Endothelial cell of umbilical vein (primary cell): ENCODE results near the gene SUFU. TPM values are rescaled to one million over a fixed set of nuclear protein-coding genes. Genes with fewer than 3 reads are reported as not detected.

Experiments used
- BruUV-seq: library from RNA; stranded (reverse); fragments of 400-500 nt; replicated peaks from 2 replicates; lab custom pipeline; 2021; lab: Mats Ljungman, UMichigan
- CTCF ChIA-PET: fragments of 300-600, 350-600 bp; sonication (Branson Sonifier 250); formaldehyde crosslinking; loops from one replicate; lab custom pipeline; 2021; ENCODE audit warnings: antibody characterized with exemption, inconsistent platforms; lab: Charles Lee
- POLR2A ChIA-PET: fragments of 300-600, 350-600 bp; sonication (Branson Sonifier 250); formaldehyde crosslinking; loops from one replicate; lab custom pipeline; 2021; ENCODE audit warnings: antibody characterized with exemption, inconsistent platforms; lab: Charles Lee
- DNase-seq: peaks from one replicate; pipeline ENCODE4 v3.0.0-alpha.2; 2011; ENCODE audit warnings: low read depth, low spot score
- FAIRE-seq: peaks from 2 replicates; lab custom pipeline; 2011; peaks lifted over from hg19 to GRCh38; lab: Jason Lieb, UNC
- H2AFZ ChIP-seq: 2 replicates; pipeline ENCODE4 v1.6.0; 2012; ENCODE audit warnings: low read depth, low read length, control low read depth, inconsistent platforms
- H3K27ac ChIP-seq: 2 replicates; pipeline ENCODE4 v1.5.1; 2011; ENCODE audit warnings: low read depth, mild to moderate bottlenecking, control low read depth, low read length, moderate library complexity; ENCODE audit not compliant: insufficient read depth
- H3K27me3 ChIP-seq, 2 experiments: 2 replicates each; pipeline versions ENCODE4 v1.6.0 to v1.6.1; 2011; ENCODE audit warnings: low read length in 2 of 2, mixed read lengths in 1 of 2; ENCODE audit not compliant: control insufficient read depth in 2 of 2, insufficient read depth in 2 of 2
- H3K36me3 ChIP-seq, 2 experiments: 2 replicates in 1 of 2; 3 replicates in 1 of 2; pipeline ENCODE4 v1.5.1; 2011; ENCODE audit warnings: low read length in 2 of 2, mild to moderate bottlenecking in 1 of 2, moderate library complexity in 1 of 2; ENCODE audit not compliant: control insufficient read depth in 2 of 2, insufficient read depth in 2 of 2; ENCODE audit errors: extremely low read depth in 1 of 2
- H3K4me1 ChIP-seq: 3 replicates; pipeline ENCODE4 v1.5.1; 2011; ENCODE audit warnings: mild to moderate bottlenecking, low read length; ENCODE audit not compliant: control insufficient read depth, insufficient read depth; ENCODE audit errors: extremely low read depth
- H3K4me2 ChIP-seq: 2 replicates; pipeline ENCODE4 v1.6.1; 2011; ENCODE audit warnings: low read length, control low read depth, mixed read lengths; ENCODE audit not compliant: insufficient read depth
- H3K4me3 ChIP-seq, 3 experiments: fragments of 200-600 bp in 1 of 3; sonication (generic), shearing (Covaris generic) in 1 of 3; replicated peaks in 1 of 3; 2 replicates each; pipeline ENCODE4 v1.5.1; 2011 to 2016; ENCODE audit warnings: control low read depth in 3 of 3, low read length in 3 of 3, mild to moderate bottlenecking in 2 of 3, inconsistent platforms in 1 of 3, low read depth in 1 of 3, moderate library complexity in 1 of 3; ENCODE audit not compliant: insufficient read depth in 1 of 3
- H3K79me2 ChIP-seq: 2 replicates; pipeline ENCODE4 v1.6.0; 2012; ENCODE audit warnings: low read length, inconsistent platforms; ENCODE audit not compliant: control insufficient read depth, insufficient read depth
- H3K9ac ChIP-seq: replicated peaks from 2 replicates; pipeline ENCODE3; 2011; ENCODE audit warnings: low read length, control low read depth; ENCODE audit not compliant: insufficient read depth; ENCODE audit errors: extremely low read depth
- H3K9me1 ChIP-seq: replicated peaks from 3 replicates; pipeline ENCODE4 v1.6.0; 2011; ENCODE audit warnings: mild to moderate bottlenecking, low read length; ENCODE audit not compliant: control insufficient read depth, insufficient read depth; ENCODE audit errors: extremely low read depth
- H3K9me3 ChIP-seq: replicated peaks from 2 replicates; pipeline ENCODE4 v1.5.1; 2012; ENCODE audit warnings: low read length, inconsistent platforms; ENCODE audit not compliant: control insufficient read depth, insufficient read depth
- H4K20me1 ChIP-seq: replicated peaks from 2 replicates; pipeline ENCODE3; 2011; ENCODE audit warnings: mild to moderate bottlenecking, low read length; ENCODE audit not compliant: control insufficient read depth, insufficient read depth; ENCODE audit errors: extremely low read depth
- EZH2 ChIP-seq: IDR thresholded peaks from 2 replicates; pipeline ENCODE4 v1.6.1; 2012; ENCODE audit warnings: borderline replicate concordance, low read depth, mild to moderate bottlenecking, moderate library complexity, low read length, inconsistent platforms; ENCODE audit not compliant: severe bottlenecking
- FOS ChIP-seq: IDR thresholded peaks from 2 replicates; pipeline ENCODE4 v1.6.1; 2011; ENCODE audit warnings: mild to moderate bottlenecking, low read length, moderate library complexity, borderline replicate concordance; ENCODE audit not compliant: insufficient read depth
- GATA2 ChIP-seq: IDR thresholded peaks from 2 replicates; pipeline ENCODE4 v1.7.0; 2011; ENCODE audit warnings: low read depth, mild to moderate bottlenecking, moderate library complexity, mixed read lengths, low read length; ENCODE audit not compliant: insufficient read length, insufficient read depth
- JUN ChIP-seq: IDR thresholded peaks from 2 replicates; pipeline ENCODE4 v1.6.1; 2011; ENCODE audit warnings: borderline replicate concordance, low read depth; ENCODE audit not compliant: insufficient read length, insufficient read depth
- MYC ChIP-seq: IDR thresholded peaks from one replicate; pipeline ENCODE4 v1.6.1; 2011; ENCODE audit warnings: mild to moderate bottlenecking, low read depth, low read length
- POLR2A ChIP-seq: IDR thresholded peaks from 2 replicates; pipeline ENCODE4 v1.6.1; 2012; ENCODE audit warnings: low read depth, mild to moderate bottlenecking, control low read depth, low read length
- POLR2AphosphoS5 ChIP-seq: IDR thresholded peaks from 2 replicates; pipeline ENCODE4 v1.6.1; 2012; ENCODE audit warnings: low read depth, mild to moderate bottlenecking, control low read depth, low read length, moderate library complexity; ENCODE audit not compliant: insufficient read depth
- dilution Hi-C: fragments of 300-500 bp; cut with MboI; formaldehyde crosslinking; loops from one replicate; pipeline ENCODE4 v1.15.0; 2019; ENCODE audit warnings: low sequenced_read_pairs; ENCODE audit not compliant: extremely low pct_ligation_motif_present
- intact Hi-C: fragments of 100-400 bp; cut with micrococcal nuclease; formaldehyde crosslinking; loops from one replicate; pipeline ENCODE4 v1.10.0; 2022
- polyA plus RNA-seq, 4 experiments: library from polyadenylated mRNA; depleted of rRNA in 3 of 4; stranded (reverse) in 3 of 4; unstranded in 1 of 4; fragments of >200 nt; gene quantifications; 2 replicates each; pipeline versions ENCODE4 v1.2.1 to v1.2.3, GENCODE V29; 2011 to 2012; ENCODE audit warnings: missing spikeins in 1 of 4
- total RNA-seq: library from RNA; stranded (reverse); gene quantifications from 2 replicates; pipeline ENCODE4 v1.2.3, GENCODE V29; 2021
- TF ChIP-seq, protein P1 (sequence below): IDR thresholded peaks from 2 replicates; pipeline ENCODE4 v1.6.1; 2011; ENCODE audit not compliant: insufficient read depth, insufficient read length
- TF ChIP-seq, protein P2 (sequence below), 2 donors: IDR thresholded peaks; 1 replicate in 1 of 2; 2 replicates in 1 of 2; pipeline ENCODE4 v1.5.1; 2011; ENCODE audit warnings: low read length in 2 of 2, mild to moderate bottlenecking in 2 of 2, moderate library complexity in 2 of 2, control low read depth in 1 of 2, inconsistent platforms in 1 of 2, low read depth in 1 of 2; ENCODE audit not compliant: insufficient read depth in 1 of 2; ENCODE audit errors: extremely low read depth in 1 of 2

SUFU gene
- total and polyA plus RNA-seq, 2 donors (not counting 3 experiments of a cell fraction or from before 2014, with no cell fraction given), result 10.1 to 16.3 TPM

DNA sequence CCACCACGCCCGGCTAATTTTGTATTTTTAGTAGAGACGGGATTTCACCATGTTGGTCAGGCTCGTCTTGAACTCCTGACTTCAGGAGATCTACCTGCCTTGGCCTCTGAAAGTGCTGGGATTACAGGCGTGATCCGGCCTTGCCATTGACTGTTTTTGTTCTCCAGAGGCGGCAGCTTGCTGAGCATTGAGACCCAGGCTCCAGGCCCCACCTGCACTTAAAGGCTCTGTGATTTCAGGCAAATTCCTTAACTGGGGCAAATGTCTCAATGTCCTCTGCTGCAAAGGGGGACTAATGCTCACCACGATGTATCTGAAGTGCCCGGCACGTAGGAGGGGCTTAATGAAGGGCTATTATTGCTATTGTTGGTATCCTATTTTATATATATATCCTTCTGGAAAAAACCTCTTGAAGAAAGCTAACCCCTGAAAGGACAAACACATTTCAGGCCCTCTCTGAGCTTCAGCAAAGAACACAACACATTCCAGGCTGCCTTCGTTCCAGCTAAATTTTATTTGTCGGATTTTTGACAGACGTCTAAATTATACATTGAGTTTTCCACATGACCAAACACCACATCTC lies 169.6 kb downstream of the SUFU start:
- peaks cover 5% of the 10 kb centered on the region for H3K4me1 ChIP-seq
- no peak overlapping the region for H3K4me3 ChIP-seq
- H2AFZ ChIP-seq, result peak overlapping the region; percentile 82

More for the DNA sequence above, 169.6 kb downstream of the SUFU start:
- H3K9me1 ChIP-seq, result no peaks in the 10 kb centered on the region
- no peaks in the 10 kb centered on the region for H4K20me1 ChIP-seq
- intact Hi-C loops (no loop called here), dilution Hi-C loops (no loop called here)
- no peaks in the 10 kb centered on the region for H3K9me3 ChIP-seq
- FAIRE-seq (no peak), DNase-seq (no peak)
- no peak for TF ChIP-seq EZH2
- TF ChIP-seq JUN, result no peak
- no peak for TF ChIP-seq POLR2A
- TF ChIP-seq, protein P1, sequence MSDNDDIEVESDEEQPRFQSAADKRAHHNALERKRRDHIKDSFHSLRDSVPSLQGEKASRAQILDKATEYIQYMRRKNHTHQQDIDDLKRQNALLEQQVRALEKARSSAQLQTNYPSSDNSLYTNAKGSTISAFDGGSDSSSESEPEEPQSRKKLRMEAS, result no peak
- no peak for TF ChIP-seq FOS
- TF ChIP-seq GATA2, result no peak
- no peak for TF ChIP-seq POLR2AphosphoS5
- TF ChIP-seq, protein P2, sequence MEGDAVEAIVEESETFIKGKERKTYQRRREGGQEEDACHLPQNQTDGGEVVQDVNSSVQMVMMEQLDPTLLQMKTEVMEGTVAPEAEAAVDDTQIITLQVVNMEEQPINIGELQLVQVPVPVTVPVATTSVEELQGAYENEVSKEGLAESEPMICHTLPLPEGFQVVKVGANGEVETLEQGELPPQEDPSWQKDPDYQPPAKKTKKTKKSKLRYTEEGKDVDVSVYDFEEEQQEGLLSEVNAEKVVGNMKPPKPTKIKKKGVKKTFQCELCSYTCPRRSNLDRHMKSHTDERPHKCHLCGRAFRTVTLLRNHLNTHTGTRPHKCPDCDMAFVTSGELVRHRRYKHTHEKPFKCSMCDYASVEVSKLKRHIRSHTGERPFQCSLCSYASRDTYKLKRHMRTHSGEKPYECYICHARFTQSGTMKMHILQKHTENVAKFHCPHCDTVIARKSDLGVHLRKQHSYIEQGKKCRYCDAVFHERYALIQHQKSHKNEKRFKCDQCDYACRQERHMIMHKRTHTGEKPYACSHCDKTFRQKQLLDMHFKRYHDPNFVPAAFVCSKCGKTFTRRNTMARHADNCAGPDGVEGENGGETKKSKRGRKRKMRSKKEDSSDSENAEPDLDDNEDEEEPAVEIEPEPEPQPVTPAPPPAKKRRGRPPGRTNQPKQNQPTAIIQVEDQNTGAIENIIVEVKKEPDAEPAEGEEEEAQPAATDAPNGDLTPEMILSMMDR (IDR thresholded peaks at IDR 0.05; ENCODE audit: extremely low read depth in 1 of 2, insufficient read depth in 1 of 2, low read depth in 1 of 2, low read length in 2 of 2), result no peak
- no peak for TF ChIP-seq MYC
- no peaks in the 10 kb centered on the region for H3K36me3 ChIP-seq
- H3K27ac ChIP-seq, result no peak overlapping the region
- ChIA-PET CTCF (interaction anchor here (1.0 to 8.1 kb wide), 5 partner anchors 9 to 228 kb away, joined by 3 to 75 read pairs (median 4); partner anchors contain the start of genes ARL3 and SUFU), POLR2A (no interaction called here)
- H3K9ac ChIP-seq, result no peak overlapping the region
- H3K4me2 ChIP-seq, result peak overlapping the region; percentile 1
- H3K27me3 ChIP-seq, result no peaks in the 10 kb centered on the region
- H3K79me2 ChIP-seq, result no peaks in the 10 kb centered on the region
- BruUV-seq, result no TSS peak
